ENCODE data around the gene AFF1. TPM values are rescaled to one million over a fixed set of nuclear protein-coding genes. Genes with fewer than 3 reads are reported as not detected.
"Not testable (repeated sequence)": the region's sequence is repeated elsewhere in the genome, so short reads cannot be mapped to it uniquely, and the experiment has no call there.

Gene AFF1
- total and polyA plus RNA-seq, 2 experiments from 2014 or later = 31.9 to 38.7 TPM

- 77% methylated on average over 3 of the region's 3 CpGs for WGBS (ENCODE audit: low lambda C conversion rate, missing lambda C conversion rate)
- H3K36me3 ChIP-seq (replicated peaks; ENCODE audit: insufficient read depth, low read depth) = peaks cover 10% of the 10 kb centered on the region
Measured at GRCh38 chr4:87134122-87134521, 199.3 kb downstream of the AFF1 start.

GRCh38 chr4:87141428-87141827, 206.6 kb downstream of the AFF1 start:
- Histone ChIP-seq H3K9me3 (ENCODE audit: low read depth) (no peaks in the 10 kb centered on the region), H2AFZ (no peak overlapping the region), H3K79me2 (no peaks in the 10 kb centered on the region), H3K36me3 (replicated peaks; ENCODE audit: insufficient read depth, low read depth) (no peaks in the 10 kb centered on the region), H4K20me1 (ENCODE audit: insufficient read depth, poor library complexity, severe bottlenecking) (no peaks in the 10 kb centered on the region), H3K4me3 (no peak overlapping the region), H3K4me1 (ENCODE audit: insufficient read depth) (no peaks in the 10 kb centered on the region), H3K27ac (no peak overlapping the region), H3K4me2 (no peak overlapping the region), H3K9me2 (replicated peaks; ENCODE audit: insufficient read depth) (no peaks in the 10 kb centered on the region), H3K27me3 (no peaks in the 10 kb centered on the region)
- no peak for DNase-seq (ENCODE audit: low spot score)
- TF ChIP-seq EZH2 (IDR thresholded peaks at IDR 0.05; ENCODE audit: borderline replicate concordance) = no peak
- TF ChIP-seq CTCF (IDR thresholded peaks at IDR 0.05; ENCODE audit: poor library complexity) = no peak
- no peak for TF ChIP-seq EZH2phosphoT487 (IDR thresholded peaks at IDR 0.05; ENCODE audit: low read depth, severe bottlenecking, unreplicated experiment)
- WGBS (ENCODE audit: low lambda C conversion rate, missing lambda C conversion rate) = 73% methylated on average over 3 of the region's 3 CpGs

More at GRCh38 chr4:87134122-87134521, 199.3 kb downstream of the AFF1 start:
- Histone ChIP-seq H3K4me2 (no peak overlapping the region), H4K20me1 (ENCODE audit: insufficient read depth, poor library complexity, severe bottlenecking) (no peaks in the 10 kb centered on the region), H3K4me1 (ENCODE audit: insufficient read depth) (no peaks in the 10 kb centered on the region), H3K4me3 (no peak overlapping the region), H3K9me3 (ENCODE audit: low read depth) (no peaks in the 10 kb centered on the region), H3K9me2 (replicated peaks; ENCODE audit: insufficient read depth) (no peaks in the 10 kb centered on the region), H3K27me3 (no peaks in the 10 kb centered on the region), H3K27ac (no peak overlapping the region), H2AFZ (no peak overlapping the region), H3K79me2 (no peaks in the 10 kb centered on the region)
- TF ChIP-seq EZH2 (IDR thresholded peaks at IDR 0.05; ENCODE audit: borderline replicate concordance) = no peak
- TF ChIP-seq CTCF (IDR thresholded peaks at IDR 0.05; ENCODE audit: poor library complexity) = no peak
- no peak for TF ChIP-seq EZH2phosphoT487 (IDR thresholded peaks at IDR 0.05; ENCODE audit: low read depth, severe bottlenecking, unreplicated experiment)
- no peak for DNase-seq (ENCODE audit: low spot score)

- Histone ChIP-seq H3K27ac (peak overlapping the region; percentile 53), H3K9me2 (replicated peaks; ENCODE audit: insufficient read depth) (no peaks in the 10 kb centered on the region), H3K4me1 (ENCODE audit: insufficient read depth) (no peaks in the 10 kb centered on the region), H3K79me2 (no peaks in the 10 kb centered on the region), H3K36me3 (replicated peaks; ENCODE audit: insufficient read depth, low read depth) (no peaks in the 10 kb centered on the region), H3K4me2 (peak overlapping the region; percentile 15), H3K27me3 (no peaks in the 10 kb centered on the region), H4K20me1 (ENCODE audit: insufficient read depth, poor library complexity, severe bottlenecking) (no peaks in the 10 kb centered on the region), H2AFZ (no peak overlapping the region), H3K9me3 (ENCODE audit: low read depth) (no peaks in the 10 kb centered on the region), H3K4me3 (no peak overlapping the region)
- TF ChIP-seq EZH2 (IDR thresholded peaks at IDR 0.05; ENCODE audit: borderline replicate concordance) = no peak
- TF ChIP-seq CTCF (IDR thresholded peaks at IDR 0.05; ENCODE audit: poor library complexity) = no peak
- no peak for TF ChIP-seq EZH2phosphoT487 (IDR thresholded peaks at IDR 0.05; ENCODE audit: low read depth, severe bottlenecking, unreplicated experiment)
- WGBS (ENCODE audit: low lambda C conversion rate, missing lambda C conversion rate) = 17% methylated on average over 2 of the region's 2 CpGs
- DNase-seq (ENCODE audit: low spot score) = peak; percentile 20
Measured at GRCh38 chr4:87144356-87144755, 209.5 kb downstream of the AFF1 start.

GRCh38 chr4:87145934-87146333, 211.1 kb downstream of the AFF1 start:
- not testable (repeated sequence) for H3K4me2 ChIP-seq; H3K79me2 ChIP-seq; H3K4me1 ChIP-seq (ENCODE audit: insufficient read depth); H3K4me3 ChIP-seq; H3K27ac ChIP-seq; H4K20me1 ChIP-seq (ENCODE audit: insufficient read depth, poor library complexity, severe bottlenecking); DNase-seq (ENCODE audit: low spot score); H2AFZ ChIP-seq; H3K36me3 ChIP-seq (replicated peaks; ENCODE audit: insufficient read depth, low read depth); H3K9me3 ChIP-seq (ENCODE audit: low read depth); H3K9me2 ChIP-seq (replicated peaks; ENCODE audit: insufficient read depth); H3K27me3 ChIP-seq
- WGBS (ENCODE audit: low lambda C conversion rate, missing lambda C conversion rate) = 97% methylated on average over 6 of the region's 6 CpGs
